Endothelial cell of umbilical vein (primary cell): ENCODE results near the gene B4GALT6. TPM values are rescaled to one million over a fixed set of nuclear protein-coding genes. Genes with fewer than 3 reads are reported as not detected.

Source experiments
- BruUV-seq: library from RNA; stranded (reverse); fragments of 400-500 nt; replicated peaks from 2 replicates; lab custom pipeline; 2021; lab: Mats Ljungman, UMichigan
- CTCF ChIA-PET: fragments of 300-600, 350-600 bp; sonication (Branson Sonifier 250); formaldehyde crosslinking; loops from one replicate; lab custom pipeline; 2021; ENCODE audit warnings: antibody characterized with exemption, inconsistent platforms; lab: Charles Lee
- POLR2A ChIA-PET: fragments of 300-600, 350-600 bp; sonication (Branson Sonifier 250); formaldehyde crosslinking; loops from one replicate; lab custom pipeline; 2021; ENCODE audit warnings: antibody characterized with exemption, inconsistent platforms; lab: Charles Lee
- DNase-seq: peaks from one replicate; pipeline ENCODE4 v3.0.0-alpha.2; 2011; ENCODE audit warnings: low read depth, low spot score
- FAIRE-seq: peaks from 2 replicates; lab custom pipeline; 2011; peaks lifted over from hg19 to GRCh38; lab: Jason Lieb, UNC
- H2AFZ ChIP-seq: 2 replicates; pipeline ENCODE4 v1.6.0; 2012; ENCODE audit warnings: low read depth, low read length, control low read depth, inconsistent platforms
- H3K27ac ChIP-seq: 2 replicates; pipeline ENCODE4 v1.5.1; 2011; ENCODE audit warnings: low read depth, mild to moderate bottlenecking, control low read depth, low read length, moderate library complexity; ENCODE audit not compliant: insufficient read depth
- H3K27me3 ChIP-seq, 2 experiments: 2 replicates each; pipeline versions ENCODE4 v1.6.0 to v1.6.1; 2011; ENCODE audit warnings: low read length in 2 of 2, mixed read lengths in 1 of 2; ENCODE audit not compliant: control insufficient read depth in 2 of 2, insufficient read depth in 2 of 2
- H3K36me3 ChIP-seq, 2 experiments: 2 replicates in 1 of 2; 3 replicates in 1 of 2; pipeline ENCODE4 v1.5.1; 2011; ENCODE audit warnings: low read length in 2 of 2, mild to moderate bottlenecking in 1 of 2, moderate library complexity in 1 of 2; ENCODE audit not compliant: control insufficient read depth in 2 of 2, insufficient read depth in 2 of 2; ENCODE audit errors: extremely low read depth in 1 of 2
- H3K4me1 ChIP-seq: 3 replicates; pipeline ENCODE4 v1.5.1; 2011; ENCODE audit warnings: mild to moderate bottlenecking, low read length; ENCODE audit not compliant: control insufficient read depth, insufficient read depth; ENCODE audit errors: extremely low read depth
- H3K4me2 ChIP-seq: 2 replicates; pipeline ENCODE4 v1.6.1; 2011; ENCODE audit warnings: low read length, control low read depth, mixed read lengths; ENCODE audit not compliant: insufficient read depth
- H3K4me3 ChIP-seq, 3 experiments: fragments of 200-600 bp in 1 of 3; sonication (generic), shearing (Covaris generic) in 1 of 3; replicated peaks in 1 of 3; 2 replicates each; pipeline ENCODE4 v1.5.1; 2011 to 2016; ENCODE audit warnings: control low read depth in 3 of 3, low read length in 3 of 3, mild to moderate bottlenecking in 2 of 3, inconsistent platforms in 1 of 3, low read depth in 1 of 3, moderate library complexity in 1 of 3; ENCODE audit not compliant: insufficient read depth in 1 of 3
- H3K79me2 ChIP-seq: 2 replicates; pipeline ENCODE4 v1.6.0; 2012; ENCODE audit warnings: low read length, inconsistent platforms; ENCODE audit not compliant: control insufficient read depth, insufficient read depth
- H3K9ac ChIP-seq: replicated peaks from 2 replicates; pipeline ENCODE3; 2011; ENCODE audit warnings: low read length, control low read depth; ENCODE audit not compliant: insufficient read depth; ENCODE audit errors: extremely low read depth
- H3K9me1 ChIP-seq: replicated peaks from 3 replicates; pipeline ENCODE4 v1.6.0; 2011; ENCODE audit warnings: mild to moderate bottlenecking, low read length; ENCODE audit not compliant: control insufficient read depth, insufficient read depth; ENCODE audit errors: extremely low read depth
- H3K9me3 ChIP-seq: replicated peaks from 2 replicates; pipeline ENCODE4 v1.5.1; 2012; ENCODE audit warnings: low read length, inconsistent platforms; ENCODE audit not compliant: control insufficient read depth, insufficient read depth
- H4K20me1 ChIP-seq: replicated peaks from 2 replicates; pipeline ENCODE3; 2011; ENCODE audit warnings: mild to moderate bottlenecking, low read length; ENCODE audit not compliant: control insufficient read depth, insufficient read depth; ENCODE audit errors: extremely low read depth
- CTCF ChIP-seq, 2 donors: IDR thresholded peaks; 1 replicate in 1 of 2; 2 replicates in 1 of 2; pipeline ENCODE4 v1.5.1; 2011; ENCODE audit warnings: low read length in 2 of 2, mild to moderate bottlenecking in 2 of 2, moderate library complexity in 2 of 2, control low read depth in 1 of 2, inconsistent platforms in 1 of 2, low read depth in 1 of 2; ENCODE audit not compliant: insufficient read depth in 1 of 2; ENCODE audit errors: extremely low read depth in 1 of 2
- EZH2 ChIP-seq: IDR thresholded peaks from 2 replicates; pipeline ENCODE4 v1.6.1; 2012; ENCODE audit warnings: borderline replicate concordance, low read depth, mild to moderate bottlenecking, moderate library complexity, low read length, inconsistent platforms; ENCODE audit not compliant: severe bottlenecking
- FOS ChIP-seq: IDR thresholded peaks from 2 replicates; pipeline ENCODE4 v1.6.1; 2011; ENCODE audit warnings: mild to moderate bottlenecking, low read length, moderate library complexity, borderline replicate concordance; ENCODE audit not compliant: insufficient read depth
- GATA2 ChIP-seq: IDR thresholded peaks from 2 replicates; pipeline ENCODE4 v1.7.0; 2011; ENCODE audit warnings: low read depth, mild to moderate bottlenecking, moderate library complexity, mixed read lengths, low read length; ENCODE audit not compliant: insufficient read length, insufficient read depth
- JUN ChIP-seq: IDR thresholded peaks from 2 replicates; pipeline ENCODE4 v1.6.1; 2011; ENCODE audit warnings: borderline replicate concordance, low read depth; ENCODE audit not compliant: insufficient read length, insufficient read depth
- MAX ChIP-seq: IDR thresholded peaks from 2 replicates; pipeline ENCODE4 v1.6.1; 2011; ENCODE audit not compliant: insufficient read depth, insufficient read length
- MYC ChIP-seq: IDR thresholded peaks from one replicate; pipeline ENCODE4 v1.6.1; 2011; ENCODE audit warnings: mild to moderate bottlenecking, low read depth, low read length
- POLR2A ChIP-seq: IDR thresholded peaks from 2 replicates; pipeline ENCODE4 v1.6.1; 2012; ENCODE audit warnings: low read depth, mild to moderate bottlenecking, control low read depth, low read length
- POLR2AphosphoS5 ChIP-seq: IDR thresholded peaks from 2 replicates; pipeline ENCODE4 v1.6.1; 2012; ENCODE audit warnings: low read depth, mild to moderate bottlenecking, control low read depth, low read length, moderate library complexity; ENCODE audit not compliant: insufficient read depth
- dilution Hi-C: fragments of 300-500 bp; cut with MboI; formaldehyde crosslinking; loops from one replicate; pipeline ENCODE4 v1.15.0; 2019; ENCODE audit warnings: low sequenced_read_pairs; ENCODE audit not compliant: extremely low pct_ligation_motif_present
- intact Hi-C: fragments of 100-400 bp; cut with micrococcal nuclease; formaldehyde crosslinking; loops from one replicate; pipeline ENCODE4 v1.10.0; 2022
- polyA plus RNA-seq, 4 experiments: library from polyadenylated mRNA; depleted of rRNA in 3 of 4; stranded (reverse) in 3 of 4; unstranded in 1 of 4; fragments of >200 nt; gene quantifications; 2 replicates each; pipeline versions ENCODE4 v1.2.1 to v1.2.3, GENCODE V29; 2011 to 2012; ENCODE audit warnings: missing spikeins in 1 of 4
- total RNA-seq: library from RNA; stranded (reverse); gene quantifications from 2 replicates; pipeline ENCODE4 v1.2.3, GENCODE V29; 2021

Gene B4GALT6
- total and polyA plus RNA-seq, 2 donors (not counting 3 experiments of a cell fraction or from before 2014, with no cell fraction given), result 3.9 to 24.2 TPM

GRCh38 chr18:31611511-31611910 lies 72.9 kb downstream of the B4GALT6 start:
- Histone ChIP-seq H4K20me1 (no peaks in the 10 kb centered on the region), H3K9me3 (no peaks in the 10 kb centered on the region), H3K27ac (no peak overlapping the region), H3K9me1 (no peaks in the 10 kb centered on the region), H2AFZ (no peak overlapping the region), H3K27me3 (peaks cover 6 to 7% of the 10 kb centered on the region in 2 experiments), H3K36me3 (no peaks in the 10 kb centered on the region), H3K4me1 (no peaks in the 10 kb centered on the region), H3K9ac (no peak overlapping the region), H3K4me2 (no peak overlapping the region), H3K4me3 (no peak overlapping the region), H3K79me2 (no peaks in the 10 kb centered on the region)
- DNase-seq (no peak), FAIRE-seq (no peak)
- ChIA-PET CTCF (interaction anchor here (1.0 to 3.8 kb wide), 9 partner anchors 15 to 209 kb away, joined by 3 to 46 read pairs (median 6); partner anchors contain the start of gene B4GALT6), POLR2A (no interaction called here)
- BruUV-seq, result no TSS peak
- TF ChIP-seq CTCF (IDR thresholded peaks at IDR 0.05; ENCODE audit: extremely low read depth in 1 of 2, insufficient read depth in 1 of 2, low read depth in 1 of 2, low read length in 2 of 2) (no peak), MYC (no peak), EZH2 (no peak), GATA2 (no peak), MAX (no peak), POLR2A (no peak), POLR2AphosphoS5 (no peak), FOS (no peak), JUN (no peak)
- dilution Hi-C loops, result no loop called here
- intact Hi-C loops, result loop anchor here (1.0 to 5.0 kb wide), 2 partner anchors 76 to 111 kb away; no protein-coding TSS in a partner anchor
